ENCODE data around the gene LARP1. TPM values are rescaled to one million over a fixed set of nuclear protein-coding genes. Genes with fewer than 3 reads are reported as not detected.
"Not testable (repeated sequence)": the region's sequence is repeated elsewhere in the genome, so short reads cannot be mapped to it uniquely, and the experiment has no call there.

Gene LARP1
- total RNA-seq, 1 donor from 2014 or later, result 249 TPM

DNA sequence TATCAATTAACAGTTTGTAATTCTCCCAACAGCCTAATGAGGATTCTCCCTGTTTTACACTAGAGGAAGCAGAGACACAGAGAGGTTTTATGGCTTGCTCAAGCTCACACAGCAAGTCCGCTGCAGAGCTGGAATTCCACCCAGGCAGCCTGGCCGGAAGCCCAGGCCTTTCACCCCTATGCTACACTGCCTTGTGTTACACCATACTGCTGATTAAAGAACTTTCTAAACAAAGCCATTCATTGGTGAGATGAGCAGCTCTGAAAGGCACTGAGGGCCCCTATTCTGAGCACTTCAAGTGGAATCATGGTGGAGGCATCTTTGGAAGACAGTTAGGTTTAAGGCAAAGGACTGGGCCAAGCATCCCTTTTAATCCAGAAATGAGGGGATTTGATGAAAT is 14.7 kb upstream of the LARP1 start:
- H3K27ac Mint-ChIP-seq, result no peak overlapping the region
- peaks cover 2% of the 10 kb centered on the region for H3K36me3 Mint-ChIP-seq
- DNase-seq (ENCODE audit: low spot score in 2 of 2, unreplicated experiment in 2 of 2), result no peak
- no peak for TF ChIP-seq CTCF (IDR thresholded peaks at IDR 0.05; ENCODE audit: unreplicated experiment)
- no peaks in the 10 kb centered on the region for H3K4me1 Mint-ChIP-seq
- H3K4me3 Mint-ChIP-seq, result no peak overlapping the region
- H3K27me3 Mint-ChIP-seq (ENCODE audit: low read depth), result no peaks in the 10 kb centered on the region
- no peaks in the 10 kb centered on the region for H3K9me3 Mint-ChIP-seq

DNA sequence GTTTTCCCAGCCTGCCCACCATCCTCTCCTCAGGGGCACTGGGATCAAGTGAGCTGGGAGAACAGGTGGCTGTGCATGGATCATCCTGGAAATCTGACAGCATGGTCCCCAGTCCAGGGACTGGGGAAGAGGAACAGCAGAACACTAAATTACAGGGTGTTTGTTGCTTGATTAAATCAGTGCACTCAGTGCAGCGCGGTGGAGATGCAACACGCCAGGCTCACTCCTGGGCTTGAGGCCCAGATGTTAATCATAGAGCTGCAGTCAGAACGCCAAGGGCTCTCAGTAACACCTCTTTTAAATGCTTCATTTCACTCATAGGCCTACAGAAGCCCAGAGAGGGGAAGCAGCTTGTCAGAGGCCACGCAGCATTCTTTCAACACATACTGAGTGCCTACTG is 14.2 kb upstream of the LARP1 start:
- no peak overlapping the region for H3K4me3 Mint-ChIP-seq
- no peaks in the 10 kb centered on the region for H3K27me3 Mint-ChIP-seq (ENCODE audit: low read depth)
- H3K4me1 Mint-ChIP-seq, result no peaks in the 10 kb centered on the region
- no peak for TF ChIP-seq CTCF (IDR thresholded peaks at IDR 0.05; ENCODE audit: unreplicated experiment)
- DNase-seq (ENCODE audit: low spot score in 2 of 2, unreplicated experiment in 2 of 2), result no peak
- peaks cover 2% of the 10 kb centered on the region for H3K36me3 Mint-ChIP-seq
- no peak overlapping the region for H3K27ac Mint-ChIP-seq
- no peaks in the 10 kb centered on the region for H3K9me3 Mint-ChIP-seq

DNA sequence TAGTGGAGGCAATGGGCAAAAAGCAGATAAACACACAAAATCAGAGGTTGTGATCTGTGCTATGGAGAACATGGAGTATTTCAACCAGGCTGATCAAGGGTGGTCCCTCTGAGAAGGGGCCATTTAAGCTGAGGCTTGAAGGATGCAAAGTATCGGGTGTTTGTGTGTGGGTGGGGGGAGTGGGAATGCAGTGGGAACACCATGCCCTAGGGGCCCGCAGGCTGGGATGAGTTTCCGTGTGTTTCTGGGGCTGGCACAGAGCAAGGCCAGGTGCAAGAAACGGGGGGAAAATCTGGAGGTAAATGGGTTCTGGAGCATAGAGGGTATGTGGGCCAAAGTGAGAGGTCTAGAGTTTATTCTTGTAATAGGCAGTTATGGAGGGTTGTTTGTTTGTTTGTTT is 13.8 kb upstream of the LARP1 start:
- H3K4me3 Mint-ChIP-seq, result no peak overlapping the region
- no peak overlapping the region for H3K27ac Mint-ChIP-seq
- TF ChIP-seq CTCF (IDR thresholded peaks at IDR 0.05; ENCODE audit: unreplicated experiment), result no peak
- H3K27me3 Mint-ChIP-seq (ENCODE audit: low read depth), result no peaks in the 10 kb centered on the region
- no peaks in the 10 kb centered on the region for H3K9me3 Mint-ChIP-seq
- H3K4me1 Mint-ChIP-seq, result no peaks in the 10 kb centered on the region
- DNase-seq (ENCODE audit: low spot score in 2 of 2, unreplicated experiment in 2 of 2), result no peak
- peaks cover 2% of the 10 kb centered on the region for H3K36me3 Mint-ChIP-seq

DNA sequence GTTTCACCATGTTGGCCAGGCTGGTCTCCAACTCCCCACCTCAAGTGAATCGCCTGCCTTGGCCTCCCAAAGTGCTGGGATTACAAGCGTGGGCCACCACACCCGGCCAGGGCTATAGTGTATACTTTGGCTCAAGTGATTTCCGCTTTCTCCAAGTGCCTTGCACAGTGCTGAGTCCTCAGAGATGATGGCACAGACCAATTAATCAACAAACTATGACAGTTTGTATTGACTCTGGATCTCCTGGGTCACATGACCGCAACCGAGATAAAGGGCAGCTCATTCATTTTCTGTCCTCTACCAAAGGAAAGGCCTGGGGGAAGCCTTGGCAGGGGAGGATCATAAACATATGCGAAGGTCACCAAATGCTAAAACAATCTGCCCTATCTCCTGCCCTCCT is 11.4 kb upstream of the LARP1 start:
- no peak for DNase-seq (ENCODE audit: low spot score in 2 of 2, unreplicated experiment in 2 of 2)
- peaks cover 2% of the 10 kb centered on the region for H3K36me3 Mint-ChIP-seq
- no peaks in the 10 kb centered on the region for H3K27me3 Mint-ChIP-seq (ENCODE audit: low read depth)
- TF ChIP-seq CTCF (IDR thresholded peaks at IDR 0.05; ENCODE audit: unreplicated experiment), result no peak
- H3K4me3 Mint-ChIP-seq, result no peak overlapping the region
- H3K27ac Mint-ChIP-seq, result no peak overlapping the region
- no peaks in the 10 kb centered on the region for H3K4me1 Mint-ChIP-seq
- H3K9me3 Mint-ChIP-seq, result no peaks in the 10 kb centered on the region

GRCh38 chr5:154745349-154745748 is 9.8 kb upstream of the LARP1 start:
- no peak overlapping the region for H3K4me3 Mint-ChIP-seq
- no peak overlapping the region for H3K27ac Mint-ChIP-seq
- H3K9me3 Mint-ChIP-seq, result no peaks in the 10 kb centered on the region
- peaks cover 5% of the 10 kb centered on the region for H3K4me1 Mint-ChIP-seq
- no peak for TF ChIP-seq CTCF (IDR thresholded peaks at IDR 0.05; ENCODE audit: unreplicated experiment)
- peaks cover 1% of the 10 kb centered on the region for H3K36me3 Mint-ChIP-seq
- H3K27me3 Mint-ChIP-seq (ENCODE audit: low read depth), result no peaks in the 10 kb centered on the region
- DNase-seq (ENCODE audit: low spot score in 2 of 2, unreplicated experiment in 2 of 2), result no peak

DNA sequence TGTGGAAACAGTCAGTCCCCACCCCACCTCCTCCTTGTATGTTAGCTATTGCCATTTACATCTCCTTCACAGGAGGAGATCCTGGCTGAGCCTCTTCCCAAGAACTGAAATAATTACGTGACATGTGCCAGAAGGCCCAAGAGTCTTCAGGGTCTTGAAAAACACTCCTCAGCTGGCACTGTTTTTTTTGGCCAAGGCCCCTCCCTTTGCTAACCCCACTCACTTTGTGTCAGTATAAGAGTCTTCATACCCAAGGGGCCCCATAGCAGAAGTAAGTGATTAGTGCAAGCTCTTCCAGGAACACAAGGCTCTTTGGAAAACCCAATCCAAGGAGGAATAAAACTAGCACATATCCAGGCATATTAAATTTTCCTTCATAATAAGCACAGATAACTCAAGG is 5.7 kb upstream of the LARP1 start:
- Mint-ChIP-seq H3K27ac (no peak overlapping the region), H3K4me3 (no peak overlapping the region), H3K4me1 (peaks cover 22% of the 10 kb centered on the region), H3K36me3 (no peaks in the 10 kb centered on the region), H3K9me3 (no peaks in the 10 kb centered on the region), H3K27me3 (ENCODE audit: low read depth) (no peaks in the 10 kb centered on the region)
- no peak for TF ChIP-seq CTCF (IDR thresholded peaks at IDR 0.05; ENCODE audit: unreplicated experiment)
- no peak for DNase-seq (ENCODE audit: low spot score in 2 of 2, unreplicated experiment in 2 of 2)

DNA sequence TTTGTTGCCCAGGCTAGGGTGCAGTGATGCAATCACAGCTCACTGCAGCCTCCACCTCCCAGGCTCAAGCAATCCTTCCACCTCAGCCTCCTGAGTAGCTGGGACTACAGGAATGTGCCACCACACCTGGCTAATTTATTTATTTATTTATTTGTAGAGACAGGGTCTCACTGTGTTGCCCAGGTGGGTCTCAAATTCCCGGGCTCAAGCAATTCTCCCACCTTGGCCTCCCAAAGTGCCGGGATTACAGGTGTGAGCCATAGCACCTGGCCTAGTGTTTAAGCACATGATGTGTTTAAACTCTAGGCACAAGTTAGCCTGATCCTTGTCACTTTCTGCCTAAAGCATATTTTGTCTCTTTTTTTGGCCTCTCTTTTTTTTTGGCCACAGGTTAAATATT is 4.5 kb upstream of the LARP1 start:
- H3K4me1 Mint-ChIP-seq, result peaks cover 24% of the 10 kb centered on the region
- H3K4me3 Mint-ChIP-seq, H3K36me3 Mint-ChIP-seq: not testable (repeated sequence)

More for the DNA sequence above, 4.5 kb upstream of the LARP1 start:
- not testable (repeated sequence) for H3K9me3 Mint-ChIP-seq; DNase-seq (ENCODE audit: low spot score in 2 of 2, unreplicated experiment in 2 of 2); H3K27ac Mint-ChIP-seq; H3K27me3 Mint-ChIP-seq (ENCODE audit: low read depth)

Data from mesothelial cell of epicardium (in vitro differentiated cells).